GM12878 (cell line): Measurements from ENCODE around the gene CACNA1G. TPM values are rescaled to one million over a fixed set of nuclear protein-coding genes. Genes with fewer than 3 reads are reported as not detected.
A peak's percentile ranks its signal among the peaks of the same experiment; 100 is the strongest.

Experiments used
- ATAC-seq: fragments of 200-7000 bp; cut with Tn5 transposase; 3 replicates; pipeline ENCODE4 v1.9.1; 2020; ENCODE audit warnings: mild to moderate bottlenecking, moderate library complexity
- BruUV-seq: library from RNA; stranded (reverse); fragments of 400-500 nt; replicated peaks from 2 replicates; lab custom pipeline; 2021; lab: Mats Ljungman, UMichigan
- CTCF ChIA-PET: fragments of 300-600 bp; sonication (Branson Sonifier 250); formaldehyde crosslinking; extraction: SDS; loops from one replicate; lab custom pipeline; 2021; ENCODE audit warnings: inconsistent platforms; lab: Yijun Ruan, JAX
- POLR2A ChIA-PET: fragments of 350-600 bp; formaldehyde crosslinking; extraction: SDS; loops from one replicate; lab custom pipeline; 2021; ENCODE audit warnings: inconsistent platforms; lab: Charles Lee
- RAD21 ChIA-PET: fragments of 300-600 bp; sonication (Branson Sonifier 250); formaldehyde crosslinking; loops from one replicate; lab custom pipeline; 2023; ENCODE audit warnings: antibody characterized with exemption; ENCODE audit not compliant: unreplicated experiment; lab: Charles Lee
- SMC1A ChIA-PET: fragments of 300-600 bp; sonication (Branson Sonifier 250); formaldehyde crosslinking; loops from one replicate; lab custom pipeline; 2023; ENCODE audit not compliant: unreplicated experiment, uncharacterized antibody; lab: Charles Lee
- DNase-seq: peaks from one replicate; pipeline ENCODE4 v3.0.0-alpha.2; 2011; ENCODE audit warnings: low read depth, low spot score
- FAIRE-seq: peaks from 3 replicates; lab custom pipeline; 2011; peaks lifted over from hg19 to GRCh38; lab: Jason Lieb, UNC
- H2AFZ ChIP-seq: 2 replicates; pipeline ENCODE4 v1.6.0; 2011; ENCODE audit warnings: low read depth, low read length, control low read depth; ENCODE audit not compliant: control insufficient read depth
- H3K27ac ChIP-seq: 2 replicates; pipeline ENCODE4 v1.5.1; 2011; ENCODE audit warnings: control low read depth; ENCODE audit not compliant: control insufficient read depth, insufficient read depth
- H3K27me3 ChIP-seq, 2 experiments: replicated peaks in 1 of 2; 2 replicates each; pipeline versions ENCODE4 v1.6.0 to v1.6.1; 2011; ENCODE audit warnings: low read length in 1 of 2; ENCODE audit not compliant: control insufficient read depth in 2 of 2, insufficient read depth in 2 of 2
- H3K36me3 ChIP-seq, 2 experiments: 2 replicates each; pipeline ENCODE4 v1.5.1; 2011; ENCODE audit warnings: low read length in 1 of 2; ENCODE audit not compliant: control insufficient read depth in 2 of 2, insufficient read depth in 2 of 2
- H3K4me1 ChIP-seq: 2 replicates; pipeline ENCODE4 v1.6.1; 2011; ENCODE audit warnings: mild to moderate bottlenecking, low read length, moderate library complexity, mixed read lengths; ENCODE audit not compliant: control insufficient read depth, insufficient read depth
- H3K4me2 ChIP-seq: 2 replicates; pipeline ENCODE4 v1.6.0; 2011; ENCODE audit warnings: control low read depth; ENCODE audit not compliant: control insufficient read depth, insufficient read depth
- H3K4me3 ChIP-seq: fragments of 200-600 bp; sonication (generic); 2 replicates; pipeline ENCODE4 v1.5.1; 2016
- H3K79me2 ChIP-seq: 2 replicates; pipeline ENCODE4 v1.6.0; 2011; ENCODE audit warnings: low read length; ENCODE audit not compliant: control insufficient read depth, insufficient read depth
- H3K9ac ChIP-seq: 2 replicates; pipeline ENCODE4 v1.8.0; 2011; ENCODE audit warnings: low read length, control low read depth, mixed read lengths; ENCODE audit not compliant: control insufficient read depth, insufficient read depth
- H3K9me3 ChIP-seq: replicated peaks from 3 replicates; pipeline ENCODE4 v1.5.1; 2011; ENCODE audit warnings: mild to moderate bottlenecking, low read length; ENCODE audit not compliant: control insufficient read depth, insufficient read depth
- H4K20me1 ChIP-seq: 2 replicates; pipeline ENCODE4 v1.6.0; 2011; ENCODE audit not compliant: control insufficient read depth, insufficient read depth
- IKZF1 ChIP-seq: fragments of 450-650 bp; conservative IDR thresholded peaks from 2 replicates; pipeline ENCODE4 v1.6.1; 2017; ENCODE audit warnings: antibody characterized with exemption, mild to moderate bottlenecking
- KDM1A ChIP-seq: fragments of 200-600 bp; sonication (generic); IDR thresholded peaks from 2 replicates; pipeline ENCODE4 v1.6.1; 2016; ENCODE audit warnings: borderline replicate concordance
- ZBED1 ChIP-seq: IDR thresholded peaks from 2 replicates; pipeline ENCODE4 v1.6.1; 2016; ENCODE audit warnings: borderline replicate concordance
- WGBS: methylation state at CpG from one replicate; pipeline ENCODE4 v1.1.6; 2016; ENCODE audit warnings: low lambda C conversion rate; ENCODE audit not compliant: insufficient replicate concordance, insufficient coverage; ENCODE audit errors: missing lambda C conversion rate; 5-methylcytosine and 5-hydroxymethylcytosine counted together
- in situ Hi-C: fragments of 300-500 bp; cut with MboI; formaldehyde crosslinking; loops from 9 replicates; pipeline ENCODE4 v1.14.3; 2018; ENCODE audit warnings: mixed read lengths
- intact Hi-C: fragments of 100-400 bp; cut with micrococcal nuclease; formaldehyde crosslinking; loops from one replicate; pipeline ENCODE4 v1.14.2; 2022; ENCODE audit not compliant: unreplicated experiment
- polyA plus RNA-seq, 11 experiments: library from polyadenylated mRNA; depleted of rRNA in 4 of 11; unstranded in 6 of 11; stranded (reverse) in 5 of 11; fragments of >200 nt; fragmentation: Nextera tagmentation in 4 of 11; fragmentation: Illumina TruSeq in 1 of 11; extraction: Ambion mirVana in 4 of 11; extraction: Trizol in 1 of 11; gene quantifications; 1 replicate in 1 of 11; 2 replicates in 10 of 11; pipeline versions ENCODE4 v1.2.1 to v1.2.3, GENCODE V29; 2011 to 2016; ENCODE audit warnings: inconsistent platforms in 2 of 11, missing spikeins in 2 of 11, low read depth in 1 of 11
- total RNA-seq, 4 experiments: library from RNA; depleted of rRNA in 3 of 4; stranded (reverse); fragments of >200 nt in 3 of 4; fragmentation: Illumina TruSeq in 1 of 4; extraction: Trizol in 1 of 4; gene quantifications; 2 replicates each; pipeline versions ENCODE4 v1.2.1 to v1.2.3, GENCODE V29; 2013 to 2021

The CACNA1G gene
- total and polyA plus RNA-seq, 10 of the 15 experiments (the other 5 are each of a cell fraction or from before 2014, with no cell fraction given): 0.03 to 0.15 TPM; not detected in 8

DNA sequence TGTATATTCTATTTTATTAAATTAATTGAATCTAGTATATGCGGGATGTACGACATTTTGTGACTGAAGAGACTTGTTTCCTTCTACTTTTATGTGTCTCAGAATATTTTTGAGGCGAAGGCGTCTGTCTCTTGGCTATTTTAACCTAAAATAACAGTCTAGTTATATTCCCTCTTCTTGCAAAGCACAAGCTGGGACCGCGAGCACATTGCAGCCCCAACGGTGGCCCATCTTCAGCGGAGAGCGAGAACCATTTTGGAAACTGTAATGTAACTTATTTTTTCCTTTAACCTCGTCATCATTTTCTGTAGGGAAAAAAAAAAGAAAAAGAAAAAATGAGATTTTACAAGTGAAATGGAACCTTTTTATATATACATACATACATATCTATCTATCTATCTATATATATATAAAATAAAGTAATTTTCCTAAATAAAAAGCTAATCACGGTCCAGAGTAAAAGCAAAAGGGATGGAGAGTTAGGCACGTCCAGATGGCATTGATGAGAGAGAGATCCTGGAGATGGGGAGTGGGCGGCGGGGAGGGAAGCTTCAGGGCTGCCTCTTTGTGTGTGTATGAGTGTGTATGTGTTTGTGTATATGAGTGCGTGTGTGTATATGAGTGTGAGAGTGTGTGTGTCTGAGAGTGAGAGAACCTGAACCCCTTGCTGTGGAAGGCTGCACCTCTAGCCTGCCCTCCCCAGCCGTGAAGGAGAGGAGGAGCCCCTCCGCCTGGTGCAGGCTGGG is 66.7 kb downstream of the CACNA1G start (continued):
- TF ChIP-seq ZBED1: no peak

DNA sequence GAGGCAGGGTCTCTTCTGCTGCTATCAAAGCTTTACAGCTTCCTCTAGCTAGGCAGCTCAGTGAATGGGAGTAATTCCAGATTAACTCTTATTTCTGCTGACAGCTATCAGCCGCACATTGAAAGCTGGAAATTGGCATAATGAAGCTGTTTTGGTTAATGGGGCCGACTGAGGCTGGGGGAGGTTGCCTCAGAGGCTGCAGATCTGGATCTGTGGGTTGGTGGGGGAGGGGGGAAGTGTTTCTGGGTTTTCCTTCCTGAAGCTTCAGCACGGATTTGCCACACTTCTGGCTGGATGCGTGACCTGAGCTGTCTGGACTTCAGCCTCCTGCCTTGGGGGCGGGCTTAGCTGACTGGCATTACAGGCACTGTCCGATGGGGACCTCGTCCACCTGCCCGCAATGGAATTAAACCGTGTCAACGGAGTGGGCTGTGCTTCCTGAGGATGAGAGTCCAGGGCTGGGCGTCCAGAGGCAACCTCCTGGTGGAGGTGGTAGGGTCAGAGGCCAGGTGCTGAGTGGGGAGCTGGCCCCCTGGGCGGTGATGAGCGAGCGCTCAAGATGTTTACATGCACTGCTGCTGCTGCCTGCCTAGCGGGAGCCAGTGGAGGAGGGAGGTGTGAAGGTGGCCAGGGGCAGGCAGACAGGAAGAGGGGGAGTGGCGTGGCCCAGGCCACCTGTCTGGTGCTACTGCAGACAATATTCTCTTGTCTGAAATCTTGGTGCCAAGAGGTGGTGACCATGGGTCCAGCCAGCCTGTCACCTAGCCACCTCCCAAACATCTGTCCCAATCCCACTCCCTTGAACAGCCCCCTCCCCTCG is 67.5 kb downstream of the CACNA1G start:
- intact Hi-C loops: no loop called here
- Histone ChIP-seq H3K36me3 (no peaks in the 10 kb centered on the region), H3K4me2 (no peak overlapping the region; the same call in 1 of the 2 replicates), H2AFZ (no peak overlapping the region), H3K9ac (no peak overlapping the region)
- RAD21 ChIA-PET: interaction anchor here (1.0 to 1.8 kb wide), 4 partner anchors 9 to 68 kb away, joined by 3 to 10 read pairs (median 4); partner anchors contain the start of gene CACNA1G
- BruUV-seq: no TSS peak
- DNase-seq: no peak
- no peak for TF ChIP-seq KDM1A
- TF ChIP-seq IKZF1: 0 out of 2 replicates have a peak, but pooled peaks have one; percentile 26
- TF ChIP-seq, all 136 proteins: peak for 1
- Histone ChIP-seq H4K20me1 (no peaks in the 10 kb centered on the region), H3K79me2 (no peaks in the 10 kb centered on the region), H3K27ac (no peak overlapping the region), H3K27me3 (peaks cover 0 to 1% of the 10 kb centered on the region in 2 experiments; a peak in 2 of 4 replicates), H3K4me3 (no peak overlapping the region), H3K4me1 (peaks cover 11% of the 10 kb centered on the region), H3K9me3 (no peaks in the 10 kb centered on the region)
- WGBS: 5% methylated on average over 17 of the region's 17 CpGs
- ChIA-PET CTCF (interaction anchor here (0.7 to 17.1 kb wide), 15 partner anchors 10 to 146 kb away, joined by 3 to 211 read pairs (median 4); partner anchors contain the start of genes ABCC3 and SPATA20), POLR2A (interaction anchor here (0.9 kb wide), 1 partner anchor 66 kb away, joined by 3 read pairs; no protein-coding TSS in a partner anchor), SMC1A (interaction anchor here (0.8 to 6.8 kb wide), 8 partner anchors 9 to 202 kb away, joined by 3 to 90 read pairs (median 3); partner anchors contain the start of gene CACNA1G)
- 0 out of 3 replicates have a peak, but pooled peaks have one; percentile 5 for ATAC-seq
- in situ Hi-C loops: loop anchor here (5.0 to 10.0 kb wide), 2 partner anchors 86 to 143 kb away; no protein-coding TSS in a partner anchor
- no peak for FAIRE-seq
